ENCODE data around the gene RASSF4. TPM values are rescaled to one million over a fixed set of nuclear protein-coding genes. Genes with fewer than 3 reads are reported as not detected.
A peak's percentile ranks its signal among the peaks of the same experiment; 100 is the strongest.

Gene RASSF4
- total RNA-seq, 3 donors from 2014 or later = 20.0 to 50.6 (median 32.3) TPM

- intact Hi-C loops (cut with DNase I, micrococcal nuclease) = no loop called here
- DNase-seq (no peak), ATAC-seq (no peak)
- Histone ChIP-seq H3K36me3 (ENCODE audit: low read depth) (no peaks in the 10 kb centered on the region), H3K9me3 (no peaks in the 10 kb centered on the region), H3K4me3 (no peak overlapping the region), H3K4me1 (ENCODE audit: low read depth) (peaks cover 14% of the 10 kb centered on the region)
- no peak for TF ChIP-seq CTCF (IDR thresholded peaks at IDR 0.05)
Observed at GRCh38 chr10:44966816-44967509, 7.4 kb downstream of the RASSF4 start.

GRCh38 chr10:44967616-44968015, 8.0 kb downstream of the RASSF4 start:
- no peak for DNase-seq
- TF ChIP-seq CTCF (IDR thresholded peaks at IDR 0.05) = no peak
- Histone ChIP-seq H3K4me1 (ENCODE audit: low read depth) (peaks cover 14% of the 10 kb centered on the region), H3K36me3 (ENCODE audit: low read depth) (no peaks in the 10 kb centered on the region), H3K4me3 (no peak overlapping the region), H3K9me3 (no peaks in the 10 kb centered on the region)
- ATAC-seq = no peak
- intact Hi-C loops (cut with DNase I, micrococcal nuclease) = no loop called here

- TF ChIP-seq CTCF (IDR thresholded peaks at IDR 0.05) = no peak
- no peak overlapping the region for H3K4me3 ChIP-seq
- DNase-seq = no peak
- peaks cover 14% of the 10 kb centered on the region for H3K4me1 ChIP-seq (ENCODE audit: low read depth)
- peak; percentile 29 for ATAC-seq
- H3K36me3 ChIP-seq (ENCODE audit: low read depth) = no peaks in the 10 kb centered on the region
- intact Hi-C loops (cut with DNase I, micrococcal nuclease) = no loop called here
- H3K9me3 ChIP-seq = no peaks in the 10 kb centered on the region
Observed at GRCh38 chr10:44968091-44968490, 8.5 kb downstream of the RASSF4 start.

- Histone ChIP-seq H3K4me3 (no peak overlapping the region), H3K9me3 (no peaks in the 10 kb centered on the region), H3K36me3 (ENCODE audit: low read depth) (no peaks in the 10 kb centered on the region), H3K4me1 (ENCODE audit: low read depth) (peaks cover 18% of the 10 kb centered on the region)
- TF ChIP-seq CTCF (IDR thresholded peaks at IDR 0.05) = no peak
- intact Hi-C loops (cut with DNase I, micrococcal nuclease) = no loop called here
- DNase-seq = no peak
- peak; percentile 20 for ATAC-seq
Observed at GRCh38 chr10:44968500-44969400, 9.1 kb downstream of the RASSF4 start.

GRCh38 chr10:44969854-44970253, 10.3 kb downstream of the RASSF4 start:
- DNase-seq (no peak), ATAC-seq (no peak)
- Histone ChIP-seq H3K36me3 (ENCODE audit: low read depth) (no peaks in the 10 kb centered on the region), H3K4me3 (no peak overlapping the region), H3K9me3 (no peaks in the 10 kb centered on the region), H3K4me1 (ENCODE audit: low read depth) (peaks cover 12% of the 10 kb centered on the region)
- intact Hi-C loops (cut with DNase I, micrococcal nuclease) = no loop called here
- no peak for TF ChIP-seq CTCF (IDR thresholded peaks at IDR 0.05)

All from mucosa of descending colon (tissue), 3 donors.